Activated effector memory CD4-positive, alpha-beta T cell treated with Interleukin-2 at 50 U/mL for 16 hours (primary cell): ENCODE data around the gene KRT73.

Experiments
- DNase-seq: peaks from one replicate; pipeline ENCODE4 v3.0.0-alpha.2; 2020

Gene KRT73

GRCh38 chr12:52618216-52618615 lies at the start of gene KRT73:
Gene KRT73 (minus strand): TSS chr12:52618559. CDS start chr12:52618524, 35 bp downstream.
- DNase-seq: no peak

- no peak for DNase-seq
Measured at GRCh38 chr12:52667931-52668330, 49.6 kb upstream of the KRT73 start.

- DNase-seq: no peak
Measured at GRCh38 chr12:52667509-52667908, 49.1 kb upstream of the KRT73 start.

- no peak for DNase-seq
Measured at GRCh38 chr12:52666471-52666870, 48.1 kb upstream of the KRT73 start.

GRCh38 chr12:52663420-52663819 lies 45.1 kb upstream of the KRT73 start:
- DNase-seq: no peak

- no peak for DNase-seq
Measured at GRCh38 chr12:52662918-52663229, 44.5 kb upstream of the KRT73 start.

GRCh38 chr12:52662093-52662917 lies 43.9 kb upstream of the KRT73 start:
- DNase-seq: no peak

GRCh38 chr12:52661668-52662067 lies 43.3 kb upstream of the KRT73 start:
- DNase-seq: no peak

- no peak for DNase-seq
Measured at GRCh38 chr12:52660934-52661499, 42.7 kb upstream of the KRT73 start.

GRCh38 chr12:52659951-52660350 lies 41.6 kb upstream of the KRT73 start:
- no peak for DNase-seq

GRCh38 chr12:52659395-52659794 lies 41.0 kb upstream of the KRT73 start:
- DNase-seq: no peak

GRCh38 chr12:52658196-52658595 lies 39.8 kb upstream of the KRT73 start:
- no peak for DNase-seq

GRCh38 chr12:52657250-52657902 lies 39.0 kb upstream of the KRT73 start:
- no peak for DNase-seq

- DNase-seq: no peak
Measured at GRCh38 chr12:52656616-52657015, 38.3 kb upstream of the KRT73 start.

- DNase-seq: no peak
Measured at GRCh38 chr12:52655720-52656124, 37.4 kb upstream of the KRT73 start.

- DNase-seq: no peak
Measured at GRCh38 chr12:52655251-52655650, 36.9 kb upstream of the KRT73 start.

GRCh38 chr12:52651726-52652261 lies 33.4 kb upstream of the KRT73 start, which contains the start of gene KRT2:
Gene KRT2 (minus strand): TSS chr12:52652211. CDS start chr12:52652142, 69 bp downstream.
- DNase-seq: no peak

- DNase-seq: no peak
Measured at GRCh38 chr12:52650520-52651081, 32.2 kb upstream of the KRT73 start.

- DNase-seq: no peak
Measured at GRCh38 chr12:52649066-52649465, 30.7 kb upstream of the KRT73 start.

GRCh38 chr12:52648012-52648550 lies 29.7 kb upstream of the KRT73 start:
- no peak for DNase-seq

- DNase-seq: no peak
Measured at GRCh38 chr12:52647601-52648000, 29.2 kb upstream of the KRT73 start.

- DNase-seq: no peak
Measured at GRCh38 chr12:52646613-52647012, 28.3 kb upstream of the KRT73 start.

- DNase-seq: no peak
Measured at GRCh38 chr12:52645982-52646381, 27.6 kb upstream of the KRT73 start.
